Measurements from ENCODE around the gene CCNF.

GRCh38 chr16:2386990-2387389 is 42.3 kb upstream of the CCNF start:
- TF ChIP-seq, protein P1, sequence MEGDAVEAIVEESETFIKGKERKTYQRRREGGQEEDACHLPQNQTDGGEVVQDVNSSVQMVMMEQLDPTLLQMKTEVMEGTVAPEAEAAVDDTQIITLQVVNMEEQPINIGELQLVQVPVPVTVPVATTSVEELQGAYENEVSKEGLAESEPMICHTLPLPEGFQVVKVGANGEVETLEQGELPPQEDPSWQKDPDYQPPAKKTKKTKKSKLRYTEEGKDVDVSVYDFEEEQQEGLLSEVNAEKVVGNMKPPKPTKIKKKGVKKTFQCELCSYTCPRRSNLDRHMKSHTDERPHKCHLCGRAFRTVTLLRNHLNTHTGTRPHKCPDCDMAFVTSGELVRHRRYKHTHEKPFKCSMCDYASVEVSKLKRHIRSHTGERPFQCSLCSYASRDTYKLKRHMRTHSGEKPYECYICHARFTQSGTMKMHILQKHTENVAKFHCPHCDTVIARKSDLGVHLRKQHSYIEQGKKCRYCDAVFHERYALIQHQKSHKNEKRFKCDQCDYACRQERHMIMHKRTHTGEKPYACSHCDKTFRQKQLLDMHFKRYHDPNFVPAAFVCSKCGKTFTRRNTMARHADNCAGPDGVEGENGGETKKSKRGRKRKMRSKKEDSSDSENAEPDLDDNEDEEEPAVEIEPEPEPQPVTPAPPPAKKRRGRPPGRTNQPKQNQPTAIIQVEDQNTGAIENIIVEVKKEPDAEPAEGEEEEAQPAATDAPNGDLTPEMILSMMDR (conservative IDR thresholded peaks at IDR 0.05; ENCODE audit: low read depth, low read length) = no peak
- TF ChIP-seq EZH2 (IDR thresholded peaks at IDR 0.05; ENCODE audit: borderline replicate concordance, low read depth, low read length, poor library complexity, severe bottlenecking) = no peak

Measured in A673 (cell line).